GM12878 (cell line): ENCODE measurements around the gene ZNF621. TPM values are rescaled to one million over a fixed set of nuclear protein-coding genes. Genes with fewer than 3 reads are reported as not detected.
A peak's percentile ranks its signal among the peaks of the same experiment; 100 is the strongest.

Experiments used
- ATAC-seq: fragments of 200-7000 bp; cut with Tn5 transposase; 3 replicates; pipeline ENCODE4 v1.9.1; 2020; ENCODE audit warnings: mild to moderate bottlenecking, moderate library complexity
- BruUV-seq: library from RNA; stranded (reverse); fragments of 400-500 nt; replicated peaks from 2 replicates; lab custom pipeline; 2021; lab: Mats Ljungman, UMichigan
- CTCF ChIA-PET: fragments of 300-600 bp; sonication (Branson Sonifier 250); formaldehyde crosslinking; extraction: SDS; loops from one replicate; lab custom pipeline; 2021; ENCODE audit warnings: inconsistent platforms; lab: Yijun Ruan, JAX
- POLR2A ChIA-PET: fragments of 350-600 bp; formaldehyde crosslinking; extraction: SDS; loops from one replicate; lab custom pipeline; 2021; ENCODE audit warnings: inconsistent platforms; lab: Charles Lee
- RAD21 ChIA-PET: fragments of 300-600 bp; sonication (Branson Sonifier 250); formaldehyde crosslinking; loops from one replicate; lab custom pipeline; 2023; ENCODE audit warnings: antibody characterized with exemption; ENCODE audit not compliant: unreplicated experiment; lab: Charles Lee
- SMC1A ChIA-PET: fragments of 300-600 bp; sonication (Branson Sonifier 250); formaldehyde crosslinking; loops from one replicate; lab custom pipeline; 2023; ENCODE audit not compliant: unreplicated experiment, uncharacterized antibody; lab: Charles Lee
- DNase-seq: peaks from one replicate; pipeline ENCODE4 v3.0.0-alpha.2; 2011; ENCODE audit warnings: low read depth, low spot score
- FAIRE-seq: peaks from 3 replicates; lab custom pipeline; 2011; peaks lifted over from hg19 to GRCh38; lab: Jason Lieb, UNC
- H2AFZ ChIP-seq: 2 replicates; pipeline ENCODE4 v1.6.0; 2011; ENCODE audit warnings: low read depth, low read length, control low read depth; ENCODE audit not compliant: control insufficient read depth
- H3K27ac ChIP-seq: 2 replicates; pipeline ENCODE4 v1.5.1; 2011; ENCODE audit warnings: control low read depth; ENCODE audit not compliant: control insufficient read depth, insufficient read depth
- H3K27me3 ChIP-seq, 2 experiments: replicated peaks in 1 of 2; 2 replicates each; pipeline versions ENCODE4 v1.6.0 to v1.6.1; 2011; ENCODE audit warnings: low read length in 1 of 2; ENCODE audit not compliant: control insufficient read depth in 2 of 2, insufficient read depth in 2 of 2
- H3K36me3 ChIP-seq, 2 experiments: 2 replicates each; pipeline ENCODE4 v1.5.1; 2011; ENCODE audit warnings: low read length in 1 of 2; ENCODE audit not compliant: control insufficient read depth in 2 of 2, insufficient read depth in 2 of 2
- H3K4me1 ChIP-seq: 2 replicates; pipeline ENCODE4 v1.6.1; 2011; ENCODE audit warnings: mild to moderate bottlenecking, low read length, moderate library complexity, mixed read lengths; ENCODE audit not compliant: control insufficient read depth, insufficient read depth
- H3K4me2 ChIP-seq: 2 replicates; pipeline ENCODE4 v1.6.0; 2011; ENCODE audit warnings: control low read depth; ENCODE audit not compliant: control insufficient read depth, insufficient read depth
- H3K4me3 ChIP-seq: fragments of 200-600 bp; sonication (generic); 2 replicates; pipeline ENCODE4 v1.5.1; 2016
- H3K79me2 ChIP-seq: 2 replicates; pipeline ENCODE4 v1.6.0; 2011; ENCODE audit warnings: low read length; ENCODE audit not compliant: control insufficient read depth, insufficient read depth
- H3K9ac ChIP-seq: 2 replicates; pipeline ENCODE4 v1.8.0; 2011; ENCODE audit warnings: low read length, control low read depth, mixed read lengths; ENCODE audit not compliant: control insufficient read depth, insufficient read depth
- H3K9me3 ChIP-seq: replicated peaks from 3 replicates; pipeline ENCODE4 v1.5.1; 2011; ENCODE audit warnings: mild to moderate bottlenecking, low read length; ENCODE audit not compliant: control insufficient read depth, insufficient read depth
- H4K20me1 ChIP-seq: 2 replicates; pipeline ENCODE4 v1.6.0; 2011; ENCODE audit not compliant: control insufficient read depth, insufficient read depth
- BCL3 ChIP-seq: IDR thresholded peaks from 2 replicates; pipeline ENCODE4 v1.6.1; 2011; ENCODE audit warnings: borderline replicate concordance, low read depth, mild to moderate bottlenecking, moderate library complexity, low read length; ENCODE audit not compliant: insufficient read depth, poor library complexity, severe bottlenecking
- EP300 ChIP-seq, 2 experiments: fragments of 150-350 bp in 1 of 2; IDR thresholded peaks; 2 replicates each; pipeline ENCODE4 v1.6.1; 2011 to 2012; ENCODE audit warnings: low read depth in 2 of 2, low read length in 2 of 2, borderline replicate concordance in 1 of 2, improper control_type of control experiment in 1 of 2, inconsistent platforms in 1 of 2; ENCODE audit not compliant: control insufficient read depth in 1 of 2
- RAD21 ChIP-seq: IDR thresholded peaks from 2 replicates; pipeline ENCODE4 v1.6.1; 2011; ENCODE audit warnings: mild to moderate bottlenecking, low read depth, low read length, moderate library complexity; ENCODE audit not compliant: insufficient read depth
- SMC3 ChIP-seq: IDR thresholded peaks from 2 replicates; pipeline ENCODE4 v1.6.1; 2011; ENCODE audit warnings: low read length, improper control_type of control experiment, borderline replicate concordance
- SP1 ChIP-seq: IDR thresholded peaks from one replicate; pipeline ENCODE4 v1.6.1; 2011; ENCODE audit warnings: low read depth, low read length
- SREBF2 ChIP-seq: IDR thresholded peaks from 2 replicates; pipeline ENCODE4 v1.6.1; 2012; ENCODE audit warnings: mild to moderate bottlenecking, low read length
- WGBS: methylation state at CpG from one replicate; pipeline ENCODE4 v1.1.6; 2016; ENCODE audit warnings: low lambda C conversion rate; ENCODE audit not compliant: insufficient replicate concordance, insufficient coverage; ENCODE audit errors: missing lambda C conversion rate; 5-methylcytosine and 5-hydroxymethylcytosine counted together
- in situ Hi-C: fragments of 300-500 bp; cut with MboI; formaldehyde crosslinking; loops from 9 replicates; pipeline ENCODE4 v1.14.3; 2018; ENCODE audit warnings: mixed read lengths
- intact Hi-C: fragments of 100-400 bp; cut with micrococcal nuclease; formaldehyde crosslinking; loops from one replicate; pipeline ENCODE4 v1.14.2; 2022; ENCODE audit not compliant: unreplicated experiment
- polyA plus RNA-seq, 11 experiments: library from polyadenylated mRNA; depleted of rRNA in 4 of 11; unstranded in 6 of 11; stranded (reverse) in 5 of 11; fragments of >200 nt; fragmentation: Nextera tagmentation in 4 of 11; fragmentation: Illumina TruSeq in 1 of 11; extraction: Ambion mirVana in 4 of 11; extraction: Trizol in 1 of 11; gene quantifications; 1 replicate in 1 of 11; 2 replicates in 10 of 11; pipeline versions ENCODE4 v1.2.1 to v1.2.3, GENCODE V29; 2011 to 2016; ENCODE audit warnings: inconsistent platforms in 2 of 11, missing spikeins in 2 of 11, low read depth in 1 of 11
- small RNA-seq: library from RNA; depleted of rRNA; stranded (forward); fragments of <200 nt; gene quantifications from one replicate; pipeline ENCODE3, GENCODE V24; 2014
- total RNA-seq, 4 experiments: library from RNA; depleted of rRNA in 3 of 4; stranded (reverse); fragments of >200 nt in 3 of 4; fragmentation: Illumina TruSeq in 1 of 4; extraction: Trizol in 1 of 4; gene quantifications; 2 replicates each; pipeline versions ENCODE4 v1.2.1 to v1.2.3, GENCODE V29; 2013 to 2021
- TF ChIP-seq, protein P1 (sequence below), 3 experiments: IDR thresholded peaks in 2 of 3; conservative IDR thresholded peaks in 1 of 3; 2 replicates each; pipeline ENCODE4 v1.5.1; 2011; ENCODE audit warnings: low read depth in 3 of 3, low read length in 3 of 3, mild to moderate bottlenecking in 3 of 3, control low read depth in 2 of 3, moderate library complexity in 2 of 3, inconsistent platforms in 1 of 3, mixed read lengths in 1 of 3; ENCODE audit not compliant: control insufficient read depth in 2 of 3, insufficient read depth in 1 of 3; ENCODE audit errors: extremely low read depth in 1 of 3

Gene ZNF621
- total and polyA plus RNA-seq, 10 of the 15 experiments (the other 5 are each of a cell fraction or from before 2014, with no cell fraction given) = 2.9 to 26.3 (median 11.9) TPM

DNA sequence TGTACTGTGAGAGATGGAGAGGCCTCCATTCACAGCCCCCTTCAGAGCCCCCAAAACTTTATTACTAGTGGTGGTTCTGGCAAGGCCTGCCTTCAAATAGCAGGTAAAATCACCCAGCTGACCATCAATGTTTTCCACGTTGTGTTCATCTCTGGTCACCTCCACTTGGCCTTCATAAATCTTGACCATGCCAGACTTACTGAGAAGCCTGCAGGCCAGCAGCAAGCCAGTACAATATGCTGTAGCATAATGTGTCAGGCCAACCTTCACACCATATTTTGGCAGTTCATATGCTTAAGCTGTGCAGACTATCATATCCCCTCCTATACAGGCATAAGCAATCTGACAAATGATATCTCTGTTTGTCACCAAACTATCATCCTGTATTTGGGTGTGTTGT lies 62.1 kb downstream of the ZNF621 start (continued):
- no peak for TF ChIP-seq BCL3

DNA sequence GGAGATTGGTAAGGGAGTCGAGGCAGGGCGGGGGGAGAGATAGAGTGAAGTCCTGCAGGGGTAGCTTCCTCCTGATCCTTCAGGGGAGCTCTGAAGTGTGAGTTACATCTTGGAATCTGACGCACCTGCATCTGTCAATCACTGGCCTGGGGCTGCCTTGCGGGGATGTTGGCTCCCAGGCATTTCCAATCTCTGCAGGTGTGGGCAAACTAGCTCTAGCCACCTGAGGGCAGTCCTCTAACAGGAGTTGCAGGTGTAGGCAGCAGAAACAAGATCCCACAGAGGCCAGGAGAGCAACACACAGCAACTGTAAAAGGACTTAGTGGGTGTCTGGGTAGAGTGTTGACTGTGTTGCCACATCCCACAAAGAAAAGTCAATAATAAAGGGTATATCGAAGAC lies 63.6 kb downstream of the ZNF621 start:
- DNase-seq (no peak), FAIRE-seq (no peak), ATAC-seq (no peak)
- Histone ChIP-seq H3K4me1 (no peaks in the 10 kb centered on the region), H2AFZ (no peak overlapping the region), H4K20me1 (no peaks in the 10 kb centered on the region), H3K27ac (no peak overlapping the region), H3K79me2 (no peaks in the 10 kb centered on the region), H3K36me3 (no peaks in the 10 kb centered on the region), H3K27me3 (no peaks in the 10 kb centered on the region), H3K4me2 (no peak overlapping the region), H3K9me3 (no peaks in the 10 kb centered on the region), H3K4me3 (no peak overlapping the region), H3K9ac (no peak overlapping the region)
- BruUV-seq = no TSS peak
- ChIA-PET SMC1A (no interaction called here), POLR2A (no interaction called here), CTCF (interaction anchor here (1.0 to 1.9 kb wide), 2 partner anchors 11 to 383 kb away, joined by 3 to 4 read pairs; no protein-coding TSS in a partner anchor), RAD21 (no interaction called here)
- intact Hi-C loops = loop anchor here (10.0 kb wide), 2 partner anchors 126 to 646 kb away; no protein-coding TSS in a partner anchor
- in situ Hi-C loops = loop anchor here (25.0 kb wide), 1 partner anchor 1524 kb away; no protein-coding TSS in a partner anchor
- WGBS = 49% methylated on average over 5 of the region's 5 CpGs
- TF ChIP-seq RAD21 (peak; percentile 27), SREBF2 (no peak), SMC3 (0 out of 2 replicates have a peak, but pooled peaks have one; percentile 3), SP1 (no peak), EP300 (IDR thresholded peaks at IDR 0.05; ENCODE audit: borderline replicate concordance in 1 of 2, control insufficient read depth in 1 of 2, low read depth in 2 of 2, low read length in 2 of 2) (no peak)
- TF ChIP-seq, protein P1, sequence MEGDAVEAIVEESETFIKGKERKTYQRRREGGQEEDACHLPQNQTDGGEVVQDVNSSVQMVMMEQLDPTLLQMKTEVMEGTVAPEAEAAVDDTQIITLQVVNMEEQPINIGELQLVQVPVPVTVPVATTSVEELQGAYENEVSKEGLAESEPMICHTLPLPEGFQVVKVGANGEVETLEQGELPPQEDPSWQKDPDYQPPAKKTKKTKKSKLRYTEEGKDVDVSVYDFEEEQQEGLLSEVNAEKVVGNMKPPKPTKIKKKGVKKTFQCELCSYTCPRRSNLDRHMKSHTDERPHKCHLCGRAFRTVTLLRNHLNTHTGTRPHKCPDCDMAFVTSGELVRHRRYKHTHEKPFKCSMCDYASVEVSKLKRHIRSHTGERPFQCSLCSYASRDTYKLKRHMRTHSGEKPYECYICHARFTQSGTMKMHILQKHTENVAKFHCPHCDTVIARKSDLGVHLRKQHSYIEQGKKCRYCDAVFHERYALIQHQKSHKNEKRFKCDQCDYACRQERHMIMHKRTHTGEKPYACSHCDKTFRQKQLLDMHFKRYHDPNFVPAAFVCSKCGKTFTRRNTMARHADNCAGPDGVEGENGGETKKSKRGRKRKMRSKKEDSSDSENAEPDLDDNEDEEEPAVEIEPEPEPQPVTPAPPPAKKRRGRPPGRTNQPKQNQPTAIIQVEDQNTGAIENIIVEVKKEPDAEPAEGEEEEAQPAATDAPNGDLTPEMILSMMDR (IDR thresholded peaks at IDR 0.05 in 2 of 3, conservative IDR thresholded peaks at IDR 0.05 in 1 of 3; ENCODE audit: control insufficient read depth in 2 of 3, extremely low read depth in 1 of 3, insufficient read depth in 1 of 3, low read depth in 3 of 3, low read length in 3 of 3) = peak in 1 of 3 experiments; percentile 18; a peak in 2 of 6 replicates
- TF ChIP-seq, all 136 proteins: peak for 3

Small RNA genes lying within 50 kb of the gene (small RNA-seq; reads per million reads assigned to genes)
- gene RNU5B-2P = 0.16 reads per million

Other genes starting within 250 kb of the ZNF621 start
- gene EIF1B, start 215.3 kb upstream of the ZNF621 start, total RNA-seq (2014; rRNA removed) = 15.4 and 18.4 TPM in 2 replicates
- 35.7 and 36.2 TPM in 2 replicates for gene EIF1B, start 215.3 kb upstream of the ZNF621 start, total RNA-seq (2014; rRNA removed; fragmentation: Illumina TruSeq; extraction: Trizol)
- gene EIF1B, start 215.3 kb upstream of the ZNF621 start, total RNA-seq (2021) = 35.7 and 38.9 TPM in 2 replicates
- 28.8 and 34.8 TPM in 2 replicates for gene EIF1B, start 215.3 kb upstream of the ZNF621 start, polyA plus RNA-seq (2011; rRNA removed)
- gene EIF1B, start 215.3 kb upstream of the ZNF621 start, polyA plus RNA-seq (2014; fragmentation: Illumina TruSeq; extraction: Trizol) = 50.0 and 50.2 TPM in 2 replicates
- 10 to 100 TPM; 69.3 to 75.6 TPM for gene EIF1B, start 215.3 kb upstream of the ZNF621 start, polyA plus RNA-seq (2014; fragmentation: Nextera tagmentation; extraction: Ambion mirVana)
- 31.4 and 32.4 TPM in 2 replicates for gene EIF1B, start 215.3 kb upstream of the ZNF621 start, polyA plus RNA-seq (2014; rRNA removed)
- gene EIF1B, start 215.3 kb upstream of the ZNF621 start, polyA plus RNA-seq (2016; fragmentation: Nextera tagmentation; extraction: Ambion mirVana) = 10 to 100 TPM; 69.4 to 72.5 TPM
- gene ENTPD3, start 137.8 kb upstream of the ZNF621 start, total RNA-seq (2014; rRNA removed) = not detected in 2 replicates
- not detected in 2 replicates for gene ENTPD3, start 137.8 kb upstream of the ZNF621 start, total RNA-seq (2014; rRNA removed; fragmentation: Illumina TruSeq; extraction: Trizol)
- gene ENTPD3, start 137.8 kb upstream of the ZNF621 start, total RNA-seq (2021) = not detected in 2 replicates
- not detected in 2 replicates for gene ENTPD3, start 137.8 kb upstream of the ZNF621 start, polyA plus RNA-seq (2011; rRNA removed)
- 0.03 TPM in 1 of 2 replicates, not detected in the other for gene ENTPD3, start 137.8 kb upstream of the ZNF621 start, polyA plus RNA-seq (2014; fragmentation: Illumina TruSeq; extraction: Trizol)
- not detected for gene ENTPD3, start 137.8 kb upstream of the ZNF621 start, polyA plus RNA-seq (2014; fragmentation: Nextera tagmentation; extraction: Ambion mirVana)
- gene ENTPD3, start 137.8 kb upstream of the ZNF621 start, polyA plus RNA-seq (2014; rRNA removed) = not detected in 2 replicates
- gene ENTPD3, start 137.8 kb upstream of the ZNF621 start, polyA plus RNA-seq (2016; fragmentation: Nextera tagmentation; extraction: Ambion mirVana) = not detected
- 586 and 696 TPM in 2 replicates for gene RPL14, start 67.6 kb upstream of the ZNF621 start, total RNA-seq (2014; rRNA removed)
- 1,267 and 1,271 TPM in 2 replicates for gene RPL14, start 67.6 kb upstream of the ZNF621 start, total RNA-seq (2014; rRNA removed; fragmentation: Illumina TruSeq; extraction: Trizol)
- gene RPL14, start 67.6 kb upstream of the ZNF621 start, total RNA-seq (2021) = 3,008 and 3,127 TPM in 2 replicates
- 530 and 533 TPM in 2 replicates for gene RPL14, start 67.6 kb upstream of the ZNF621 start, polyA plus RNA-seq (2011; rRNA removed)
- gene RPL14, start 67.6 kb upstream of the ZNF621 start, polyA plus RNA-seq (2014; fragmentation: Illumina TruSeq; extraction: Trizol) = 1,545 and 1,707 TPM in 2 replicates
- gene RPL14, start 67.6 kb upstream of the ZNF621 start, polyA plus RNA-seq (2014; fragmentation: Nextera tagmentation; extraction: Ambion mirVana) = 1,000 to 10,000 TPM; 1,643 to 2,149 TPM
- 927 and 1,005 TPM in 2 replicates for gene RPL14, start 67.6 kb upstream of the ZNF621 start, polyA plus RNA-seq (2014; rRNA removed)
- gene RPL14, start 67.6 kb upstream of the ZNF621 start, polyA plus RNA-seq (2016; fragmentation: Nextera tagmentation; extraction: Ambion mirVana) = 100 to 1,000 TPM; 806 to 849 TPM
- 3.7 and 4.2 TPM in 2 replicates for gene ZNF619, start 47.8 kb upstream of the ZNF621 start, total RNA-seq (2014; rRNA removed)
- gene ZNF619, start 47.8 kb upstream of the ZNF621 start, total RNA-seq (2014; rRNA removed; fragmentation: Illumina TruSeq; extraction: Trizol) = 3.8 and 4.1 TPM in 2 replicates
- 5.9 and 7.5 TPM in 2 replicates for gene ZNF619, start 47.8 kb upstream of the ZNF621 start, total RNA-seq (2021)
- gene ZNF619, start 47.8 kb upstream of the ZNF621 start, polyA plus RNA-seq (2011; rRNA removed) = 5.3 and 5.4 TPM in 2 replicates
- gene ZNF619, start 47.8 kb upstream of the ZNF621 start, polyA plus RNA-seq (2014; fragmentation: Illumina TruSeq; extraction: Trizol) = 3.9 and 4.8 TPM in 2 replicates
- gene ZNF619, start 47.8 kb upstream of the ZNF621 start, polyA plus RNA-seq (2014; fragmentation: Nextera tagmentation; extraction: Ambion mirVana) = under 1 TPM; 0.42 to 0.89 TPM
- 3.7 TPM in 2 replicates for gene ZNF619, start 47.8 kb upstream of the ZNF621 start, polyA plus RNA-seq (2014; rRNA removed)
- 1 to 10 TPM; 2.6 to 2.7 TPM for gene ZNF619, start 47.8 kb upstream of the ZNF621 start, polyA plus RNA-seq (2016; fragmentation: Nextera tagmentation; extraction: Ambion mirVana)
- 1.7 and 2.6 TPM in 2 replicates for gene ZNF620, start 18.9 kb upstream of the ZNF621 start, total RNA-seq (2014; rRNA removed)
- 4.3 TPM in 2 replicates for gene ZNF620, start 18.9 kb upstream of the ZNF621 start, total RNA-seq (2014; rRNA removed; fragmentation: Illumina TruSeq; extraction: Trizol)
- gene ZNF620, start 18.9 kb upstream of the ZNF621 start, total RNA-seq (2021) = 2.9 and 3.4 TPM in 2 replicates
- 1.3 and 1.7 TPM in 2 replicates for gene ZNF620, start 18.9 kb upstream of the ZNF621 start, polyA plus RNA-seq (2011; rRNA removed)
- gene ZNF620, start 18.9 kb upstream of the ZNF621 start, polyA plus RNA-seq (2014; fragmentation: Illumina TruSeq; extraction: Trizol) = 2.1 and 3.5 TPM in 2 replicates
- gene ZNF620, start 18.9 kb upstream of the ZNF621 start, polyA plus RNA-seq (2014; fragmentation: Nextera tagmentation; extraction: Ambion mirVana) = 1 to 10 TPM; 1.3 to 1.7 TPM
- 2.4 and 3.2 TPM in 2 replicates for gene ZNF620, start 18.9 kb upstream of the ZNF621 start, polyA plus RNA-seq (2014; rRNA removed)
- gene ZNF620, start 18.9 kb upstream of the ZNF621 start, polyA plus RNA-seq (2016; fragmentation: Nextera tagmentation; extraction: Ambion mirVana) = 1 to 10 TPM; 2.4 to 3.8 TPM